GM12872 (cell line): Measurements from ENCODE around the gene SLC12A7.

ENCODE experiments used
- TF ChIP-seq, protein P1 (sequence below): IDR thresholded peaks from 3 replicates; pipeline ENCODE4 v1.5.1; 2011; ENCODE audit warnings: low read depth, mild to moderate bottlenecking, low read length, moderate library complexity; ENCODE audit not compliant: insufficient read depth

The SLC12A7 gene

GRCh38 chr5:1087428-1087827, 24.4 kb downstream of the SLC12A7 start:
- TF ChIP-seq, protein P1, sequence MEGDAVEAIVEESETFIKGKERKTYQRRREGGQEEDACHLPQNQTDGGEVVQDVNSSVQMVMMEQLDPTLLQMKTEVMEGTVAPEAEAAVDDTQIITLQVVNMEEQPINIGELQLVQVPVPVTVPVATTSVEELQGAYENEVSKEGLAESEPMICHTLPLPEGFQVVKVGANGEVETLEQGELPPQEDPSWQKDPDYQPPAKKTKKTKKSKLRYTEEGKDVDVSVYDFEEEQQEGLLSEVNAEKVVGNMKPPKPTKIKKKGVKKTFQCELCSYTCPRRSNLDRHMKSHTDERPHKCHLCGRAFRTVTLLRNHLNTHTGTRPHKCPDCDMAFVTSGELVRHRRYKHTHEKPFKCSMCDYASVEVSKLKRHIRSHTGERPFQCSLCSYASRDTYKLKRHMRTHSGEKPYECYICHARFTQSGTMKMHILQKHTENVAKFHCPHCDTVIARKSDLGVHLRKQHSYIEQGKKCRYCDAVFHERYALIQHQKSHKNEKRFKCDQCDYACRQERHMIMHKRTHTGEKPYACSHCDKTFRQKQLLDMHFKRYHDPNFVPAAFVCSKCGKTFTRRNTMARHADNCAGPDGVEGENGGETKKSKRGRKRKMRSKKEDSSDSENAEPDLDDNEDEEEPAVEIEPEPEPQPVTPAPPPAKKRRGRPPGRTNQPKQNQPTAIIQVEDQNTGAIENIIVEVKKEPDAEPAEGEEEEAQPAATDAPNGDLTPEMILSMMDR, result no peak

DNA sequence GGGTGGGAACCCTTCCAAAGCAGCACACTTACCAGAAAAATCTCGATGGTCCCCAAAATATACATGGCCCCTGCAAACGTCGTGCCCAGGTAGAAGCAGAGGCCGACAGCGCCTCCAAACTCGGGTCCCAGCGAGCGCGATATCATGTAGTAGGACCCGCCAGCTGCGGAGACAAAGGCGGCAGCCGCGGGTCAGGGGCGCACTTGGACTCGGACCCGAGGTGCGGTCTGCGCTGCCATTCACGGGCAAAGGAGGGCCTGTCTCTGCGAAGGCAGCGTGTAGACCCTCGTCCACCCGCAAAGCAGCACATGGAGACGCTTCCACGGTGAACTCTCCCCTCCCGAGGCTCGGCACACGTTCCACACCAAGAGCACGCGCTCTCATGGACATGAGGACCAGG, 25.0 kb downstream of the SLC12A7 start:
- TF ChIP-seq, protein P1, result no peak

GRCh38 chr5:1086137-1086536, 25.7 kb downstream of the SLC12A7 start:
- TF ChIP-seq, protein P1, result no peak

- TF ChIP-seq, protein P1, result no peak
Measured at GRCh38 chr5:1085391-1085790, 26.5 kb downstream of the SLC12A7 start.

DNA sequence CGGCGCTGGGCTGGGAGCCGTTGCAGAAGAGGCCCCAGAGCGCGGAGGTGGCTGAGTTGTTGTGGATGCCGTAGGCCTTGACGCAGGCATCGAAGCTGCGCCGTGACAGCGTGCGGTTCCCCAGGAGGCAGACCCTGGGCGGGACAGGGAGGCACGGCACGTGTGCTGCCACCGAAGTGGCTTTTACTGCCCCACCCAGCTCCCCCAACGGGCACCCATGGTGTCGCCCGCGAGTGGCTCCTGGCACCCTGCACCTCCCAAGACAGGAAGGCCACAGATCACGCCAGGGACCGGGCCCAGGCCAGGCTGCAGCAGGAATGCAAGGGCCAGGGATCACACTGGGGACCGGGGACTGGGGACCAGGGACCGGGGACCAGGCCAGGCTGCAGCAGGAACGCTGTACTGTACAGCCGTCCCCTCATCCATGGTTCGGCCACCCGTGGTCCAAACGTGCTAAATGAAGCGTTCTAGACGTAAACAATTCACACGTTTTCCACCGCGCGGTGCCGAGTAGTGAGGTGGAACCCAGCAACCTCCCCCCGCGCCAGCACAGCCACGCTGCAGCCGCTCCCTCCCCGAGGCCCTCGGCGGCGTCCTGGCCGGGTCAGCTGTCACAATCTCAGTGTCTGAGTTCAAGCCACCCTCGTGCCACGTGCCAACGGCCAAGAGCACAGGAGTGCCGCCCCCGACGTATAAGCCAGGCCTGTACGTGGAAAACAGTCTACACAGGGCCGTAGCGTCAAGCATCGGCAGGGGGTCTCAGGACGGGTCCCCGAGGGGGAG, 27.8 kb downstream of the SLC12A7 start:
- TF ChIP-seq, protein P1, result no peak

GRCh38 chr5:1081519-1081918, 30.3 kb downstream of the SLC12A7 start:
- TF ChIP-seq, protein P1, result no peak

DNA sequence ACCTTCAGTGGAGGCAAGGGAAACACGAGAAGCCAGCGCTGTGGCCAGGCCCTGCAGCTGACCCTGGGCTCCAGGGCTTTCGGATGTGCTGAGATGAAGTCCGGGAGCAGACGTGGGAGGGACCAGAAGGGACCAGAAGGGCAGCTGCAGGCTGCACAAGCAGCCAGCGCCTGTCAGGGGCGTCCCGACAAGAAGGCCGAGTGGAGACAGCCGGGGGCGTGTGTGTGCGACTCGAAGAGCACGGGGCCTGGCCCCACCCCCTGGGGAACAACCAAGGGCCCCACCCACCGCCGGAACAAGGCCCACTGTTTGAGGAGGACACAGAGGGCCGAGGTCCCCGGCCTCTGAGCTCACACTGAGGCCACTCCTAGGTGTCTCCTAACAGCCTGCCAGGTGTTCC, 31.4 kb downstream of the SLC12A7 start:
- TF ChIP-seq, protein P1, result no peak
